Sigmoid colon (tissue), 7 donors: ENCODE results near the gene RIPOR3. TPM values are rescaled to one million over a fixed set of nuclear protein-coding genes. Genes with fewer than 3 reads are reported as not detected.
A peak's percentile ranks its signal among the peaks of the same experiment; 100 is the strongest.

Experiments
- DNase-seq: peaks from one replicate; pipeline ENCODE4 v3.0.0-alpha.2; 2019
- H3K27ac ChIP-seq, 4 donors: fragments of 200-600 bp; sonication (generic); one replicate each; pipeline ENCODE4 v1.5.1; 2016 to 2019; ENCODE audit warnings: mild to moderate bottlenecking in 1 of 4
- H3K27me3 ChIP-seq, 3 donors: fragments of 200-600 bp; sonication (generic); one replicate each; pipeline ENCODE4 v1.5.1; 2019; ENCODE audit warnings: mild to moderate bottlenecking in 1 of 3
- H3K36me3 ChIP-seq, 4 donors: fragments of 200-600 bp; sonication (generic); one replicate each; pipeline ENCODE4 v1.5.1; 2016 to 2019
- H3K4me1 ChIP-seq, 4 donors: fragments of 200-600 bp; sonication (generic); one replicate each; pipeline ENCODE4 v1.5.1; 2017 to 2019
- H3K4me3 ChIP-seq, 4 donors: fragments of 200-600 bp; sonication (generic); one replicate each; pipeline ENCODE4 v1.5.1; 2017 to 2019; ENCODE audit warnings: mild to moderate bottlenecking in 2 of 4, moderate library complexity in 1 of 4
- H3K9me3 ChIP-seq, 4 donors: fragments of 200-600 bp in 3 of 4; sonication (generic) in 3 of 4; one replicate each; pipeline versions ENCODE4 v1.5.1 to v1.6.1; 2013 to 2019
- EP300 ChIP-seq, 4 donors: sonication (generic); formaldehyde crosslinking; IDR thresholded peaks; one replicate each; pipeline ENCODE4 v1.6.1; 2017; ENCODE audit warnings: antibody characterized with exemption in 4 of 4
- POLR2A ChIP-seq, 2 donors: fragments of 450-650 bp; IDR thresholded peaks; one replicate each; pipeline ENCODE4 v1.6.1; 2016; ENCODE audit warnings: antibody characterized with exemption in 2 of 2, mild to moderate bottlenecking in 2 of 2, moderate library complexity in 2 of 2
- POLR2AphosphoS5 ChIP-seq, 4 donors: sonication (generic); formaldehyde crosslinking; IDR thresholded peaks; one replicate each; pipeline ENCODE4 v1.6.1; 2017; ENCODE audit warnings: antibody characterized with exemption in 4 of 4
- WGBS, 2 donors: extraction: QIAGEN DNeasy Blood & Tissue Kit; methylation state at CpG; one replicate each; pipeline ENCODE4 v1.1.7; 2013; 5-methylcytosine and 5-hydroxymethylcytosine counted together
- intact Hi-C: fragments of 100-400 bp; cut with DNase I; formaldehyde crosslinking; loops from one replicate; pipeline ENCODE4 v1.15.1; 2023
- polyA plus RNA-seq, 3 donors: library from polyadenylated mRNA; stranded (reverse); fragments of 200-250 nt; gene quantifications; one replicate each; pipeline ENCODE4 v1.2.3, GENCODE V29; 2013
- total RNA-seq, 4 donors: library from RNA; depleted of rRNA; stranded (reverse); fragments of >200 nt; gene quantifications; one replicate each; pipeline ENCODE4 v1.1.0, GENCODE V29; 2016
- TF ChIP-seq, protein P1 (sequence below), 4 experiments: fragments of 450-650 bp in 3 of 4; fragments of 200-600 bp in 1 of 4; IDR thresholded peaks; one replicate each; pipeline ENCODE4 v1.5.1; 2016 to 2019; ENCODE audit warnings: antibody characterized with exemption in 4 of 4, mild to moderate bottlenecking in 3 of 4, moderate library complexity in 2 of 4
- donor health status: healthy with polysubstance abuse.
- donor health status: Bipolar disorder and iron deficiency.
- donor health status: healthy.

Gene RIPOR3
- total and polyA plus RNA-seq, 7 donors = 0.92 to 28.0 (median 9.4) TPM

DNA sequence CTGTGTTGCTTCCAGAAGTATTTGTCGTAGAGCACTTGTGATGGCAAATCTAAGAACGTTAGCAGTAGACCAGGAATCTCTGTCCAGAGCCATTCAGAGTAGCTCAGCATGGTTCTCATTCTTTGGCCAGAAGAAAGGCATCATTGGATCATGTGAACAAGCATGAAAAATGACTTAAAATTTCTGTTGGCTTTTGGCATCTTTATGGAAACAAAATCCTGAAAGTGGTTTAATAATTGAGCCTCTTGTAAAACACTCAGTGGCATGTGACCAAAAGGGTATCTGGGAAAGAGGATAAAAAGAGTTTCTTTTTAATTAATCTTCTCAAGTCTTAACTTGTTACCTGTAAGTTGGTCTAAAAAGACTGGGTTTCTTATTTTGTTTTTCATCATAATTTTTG, 126.0 kb downstream of the RIPOR3 start:
- Histone ChIP-seq H3K36me3 (peaks cover 4 to 49% (median 12%) of the 10 kb centered on the region in 4 donors), H3K27me3 (no peaks in the 10 kb centered on the region), H3K4me3 (no peak overlapping the region), H3K9me3 (no peaks in the 10 kb centered on the region), H3K4me1 (peaks cover 0 to 51% (median 29%) of the 10 kb centered on the region in 4 donors), H3K27ac (peak overlapping the region in 2 of 4 donors; percentile 2 to 21)
- TF ChIP-seq POLR2A (IDR thresholded peaks at IDR 0.05) (no peak), POLR2AphosphoS5 (IDR thresholded peaks at IDR 0.05) (no peak), EP300 (IDR thresholded peaks at IDR 0.05) (no peak)
- TF ChIP-seq, protein P1, sequence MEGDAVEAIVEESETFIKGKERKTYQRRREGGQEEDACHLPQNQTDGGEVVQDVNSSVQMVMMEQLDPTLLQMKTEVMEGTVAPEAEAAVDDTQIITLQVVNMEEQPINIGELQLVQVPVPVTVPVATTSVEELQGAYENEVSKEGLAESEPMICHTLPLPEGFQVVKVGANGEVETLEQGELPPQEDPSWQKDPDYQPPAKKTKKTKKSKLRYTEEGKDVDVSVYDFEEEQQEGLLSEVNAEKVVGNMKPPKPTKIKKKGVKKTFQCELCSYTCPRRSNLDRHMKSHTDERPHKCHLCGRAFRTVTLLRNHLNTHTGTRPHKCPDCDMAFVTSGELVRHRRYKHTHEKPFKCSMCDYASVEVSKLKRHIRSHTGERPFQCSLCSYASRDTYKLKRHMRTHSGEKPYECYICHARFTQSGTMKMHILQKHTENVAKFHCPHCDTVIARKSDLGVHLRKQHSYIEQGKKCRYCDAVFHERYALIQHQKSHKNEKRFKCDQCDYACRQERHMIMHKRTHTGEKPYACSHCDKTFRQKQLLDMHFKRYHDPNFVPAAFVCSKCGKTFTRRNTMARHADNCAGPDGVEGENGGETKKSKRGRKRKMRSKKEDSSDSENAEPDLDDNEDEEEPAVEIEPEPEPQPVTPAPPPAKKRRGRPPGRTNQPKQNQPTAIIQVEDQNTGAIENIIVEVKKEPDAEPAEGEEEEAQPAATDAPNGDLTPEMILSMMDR (IDR thresholded peaks at IDR 0.05) = no peak
- intact Hi-C loops = no loop called here
- 80 to 94% methylated on average over 2 of the region's 2 CpGs for WGBS, 2 donors
- no peak for DNase-seq

DNA sequence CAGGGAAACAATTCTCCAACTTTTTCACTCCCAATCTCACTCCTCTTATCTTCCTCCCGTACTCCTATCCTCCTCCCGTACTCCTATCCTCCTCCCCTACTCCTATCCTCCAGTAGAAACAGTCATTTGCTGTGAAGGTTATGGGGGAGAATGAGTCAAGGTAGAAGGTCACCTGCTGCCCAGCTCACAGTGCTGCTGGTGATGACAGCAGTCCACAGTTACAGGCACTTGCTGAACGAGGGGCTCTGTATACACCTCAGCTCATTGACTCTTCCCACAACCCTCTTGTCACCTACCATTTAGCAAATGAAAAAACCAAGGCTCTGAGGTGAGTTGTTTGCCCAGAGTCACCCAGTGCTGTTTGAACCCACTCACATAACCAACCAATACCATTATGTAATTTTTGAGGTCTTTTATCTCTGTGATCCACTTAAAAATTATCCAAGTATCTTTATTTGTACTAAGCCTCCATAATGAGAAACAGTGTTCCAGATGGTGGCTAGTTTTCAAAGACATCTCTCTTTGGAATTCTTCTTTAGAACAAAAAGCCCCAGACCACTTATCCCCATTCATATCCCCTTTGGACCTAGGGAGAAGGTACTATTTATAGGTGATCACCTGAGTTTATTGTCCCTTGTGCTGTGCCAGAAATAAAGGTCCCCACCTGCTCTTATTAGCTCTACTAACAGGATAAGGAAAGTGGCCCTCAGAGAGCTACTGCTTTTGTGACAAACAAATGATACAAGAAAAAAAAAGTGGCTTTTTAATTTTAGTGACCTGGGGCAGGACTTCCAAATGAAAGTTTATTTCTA, 128.0 kb downstream of the RIPOR3 start:
- Histone ChIP-seq H3K4me1 (peaks cover 0 to 55% (median 34%) of the 10 kb centered on the region in 4 donors), H3K9me3 (no peaks in the 10 kb centered on the region), H3K4me3 (no peak overlapping the region), H3K27ac (peak overlapping the region in 2 of 4 donors; percentile 85 to 86), H3K36me3 (peaks cover 0 to 30% (median 5%) of the 10 kb centered on the region in 4 donors), H3K27me3 (no peaks in the 10 kb centered on the region)
- intact Hi-C loops = no loop called here
- TF ChIP-seq EP300 (IDR thresholded peaks at IDR 0.05) (no peak), POLR2A (IDR thresholded peaks at IDR 0.05) (no peak), POLR2AphosphoS5 (IDR thresholded peaks at IDR 0.05) (no peak)
- TF ChIP-seq, protein P1 (IDR thresholded peaks at IDR 0.05) = no peak
- 89 to 94% methylated on average over 3 of the region's 3 CpGs for WGBS, 2 donors
- no peak for DNase-seq

DNA sequence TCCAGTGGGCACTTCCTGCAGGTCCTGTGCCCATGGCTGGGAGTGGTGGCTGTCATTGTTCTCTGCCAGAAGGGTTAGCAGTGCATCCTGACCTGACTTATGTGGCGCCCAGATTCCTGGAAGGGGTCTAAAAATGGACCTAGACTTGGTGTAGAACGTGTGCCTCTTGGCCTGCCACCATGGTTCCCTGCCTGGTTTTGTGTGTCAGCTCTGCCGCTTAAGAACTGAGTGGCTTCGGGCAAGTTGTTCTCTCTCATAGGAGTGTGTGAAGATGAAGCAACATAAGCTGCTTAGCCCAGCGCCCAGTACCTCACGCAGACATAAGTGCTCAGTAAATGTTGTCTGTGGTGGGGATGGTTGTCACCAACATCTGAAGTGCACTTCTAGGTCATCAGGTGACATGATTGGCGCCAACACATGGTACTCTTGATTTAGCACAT, 129.1 kb downstream of the RIPOR3 start:
- H3K9me3 ChIP-seq = no peaks in the 10 kb centered on the region
- H3K27ac ChIP-seq = peak overlapping the region; percentile 75 to 86 (median 82)
- WGBS, 2 donors = 94 to 96% methylated on average over 7 of the region's 7 CpGs
- no peak overlapping the region for H3K4me3 ChIP-seq
- peaks cover 0 to 24% (median 2%) of the 10 kb centered on the region in 4 donors for H3K36me3 ChIP-seq
- peaks cover 0 to 55% (median 34%) of the 10 kb centered on the region in 4 donors for H3K4me1 ChIP-seq
- no peaks in the 10 kb centered on the region for H3K27me3 ChIP-seq
- DNase-seq = no peak
- intact Hi-C loops = no loop called here
- TF ChIP-seq POLR2A (IDR thresholded peaks at IDR 0.05) (no peak), EP300 (IDR thresholded peaks at IDR 0.05) (no peak), POLR2AphosphoS5 (IDR thresholded peaks at IDR 0.05) (no peak)
- TF ChIP-seq, protein P1 (IDR thresholded peaks at IDR 0.05) = no peak

DNA sequence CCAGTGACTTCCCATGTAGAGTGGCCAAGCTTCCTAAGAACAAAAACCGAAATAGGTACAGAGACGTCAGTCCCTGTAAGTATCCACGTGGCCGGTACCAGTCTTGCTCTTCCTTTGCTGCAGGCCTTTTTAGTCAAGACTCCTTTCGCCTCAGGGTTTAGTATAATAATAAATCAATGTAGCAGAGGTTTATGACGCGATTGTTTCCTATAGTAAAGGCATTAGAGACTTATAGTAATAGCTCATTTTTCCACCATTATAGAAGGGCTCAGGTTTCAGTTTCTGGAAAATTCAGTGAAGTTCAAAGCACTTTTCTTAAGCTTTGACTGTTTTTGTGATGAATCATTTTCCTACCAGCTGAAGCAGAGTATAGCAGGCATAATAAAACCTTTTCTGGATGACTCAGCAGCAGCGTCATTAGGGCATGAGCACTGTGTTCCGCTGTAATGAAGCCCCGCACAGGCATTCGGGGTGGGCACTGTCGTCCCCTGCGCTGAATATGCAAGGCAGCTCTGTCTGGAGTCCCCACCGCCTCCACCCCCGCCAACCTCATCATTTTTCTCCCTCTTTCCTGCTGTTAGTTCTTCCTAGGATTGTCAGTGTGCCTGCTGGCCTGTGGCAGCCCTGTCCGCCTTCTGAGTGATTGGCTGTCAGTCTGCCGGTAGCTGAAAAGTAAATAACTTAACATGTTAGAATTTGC, 129.8 kb downstream of the RIPOR3 start:
- Histone ChIP-seq H3K9me3 (no peaks in the 10 kb centered on the region), H3K4me3 (no peak overlapping the region), H3K36me3 (peaks cover 0 to 22% (median 2%) of the 10 kb centered on the region in 4 donors), H3K27me3 (no peaks in the 10 kb centered on the region), H3K27ac (peak overlapping the region; percentile 75 to 86 (median 82)), H3K4me1 (peaks cover 0 to 55% (median 34%) of the 10 kb centered on the region in 4 donors)
- TF ChIP-seq POLR2A (IDR thresholded peaks at IDR 0.05) (no peak), POLR2AphosphoS5 (IDR thresholded peaks at IDR 0.05) (peak; percentile 32 to 68 (median 40)), EP300 (IDR thresholded peaks at IDR 0.05) (peak in 2 of 4 donors; percentile 64 to 68)
- TF ChIP-seq, protein P1 (IDR thresholded peaks at IDR 0.05) = no peak
- peak; percentile 85 for DNase-seq
- intact Hi-C loops = no loop called here
- 77 to 79% methylated on average over 17 of the region's 17 CpGs for WGBS, 2 donors
